Breast epithelium (tissue), 3 donors: Measurements from ENCODE around the gene CAPN15.

Source experiments
- CTCF ChIP-seq, 3 donors: fragments of 450-650 bp; IDR thresholded peaks; one replicate each; pipeline ENCODE4 v1.5.1; 2016 to 2017; ENCODE audit warnings: antibody characterized with exemption in 3 of 3, mild to moderate bottlenecking in 3 of 3, moderate library complexity in 3 of 3
- POLR2A ChIP-seq: fragments of 450-650 bp; IDR thresholded peaks from one replicate; pipeline ENCODE4 v1.6.1; 2016; ENCODE audit warnings: antibody characterized with exemption, mild to moderate bottlenecking, moderate library complexity

- TF ChIP-seq CTCF (IDR thresholded peaks at IDR 0.05) (no peak), POLR2A (no peak)
Observed at GRCh38 chr16:586645-587590, 59.4 kb downstream of the CAPN15 start.
